ENCODE measurements around the gene RYR1.
A peak's percentile ranks its signal among the peaks of the same experiment; 100 is the strongest.
"Not testable (repeated sequence)": the region's sequence is repeated elsewhere in the genome, so short reads cannot be mapped to it uniquely, and the experiment has no call there.

The RYR1 gene

DNA sequence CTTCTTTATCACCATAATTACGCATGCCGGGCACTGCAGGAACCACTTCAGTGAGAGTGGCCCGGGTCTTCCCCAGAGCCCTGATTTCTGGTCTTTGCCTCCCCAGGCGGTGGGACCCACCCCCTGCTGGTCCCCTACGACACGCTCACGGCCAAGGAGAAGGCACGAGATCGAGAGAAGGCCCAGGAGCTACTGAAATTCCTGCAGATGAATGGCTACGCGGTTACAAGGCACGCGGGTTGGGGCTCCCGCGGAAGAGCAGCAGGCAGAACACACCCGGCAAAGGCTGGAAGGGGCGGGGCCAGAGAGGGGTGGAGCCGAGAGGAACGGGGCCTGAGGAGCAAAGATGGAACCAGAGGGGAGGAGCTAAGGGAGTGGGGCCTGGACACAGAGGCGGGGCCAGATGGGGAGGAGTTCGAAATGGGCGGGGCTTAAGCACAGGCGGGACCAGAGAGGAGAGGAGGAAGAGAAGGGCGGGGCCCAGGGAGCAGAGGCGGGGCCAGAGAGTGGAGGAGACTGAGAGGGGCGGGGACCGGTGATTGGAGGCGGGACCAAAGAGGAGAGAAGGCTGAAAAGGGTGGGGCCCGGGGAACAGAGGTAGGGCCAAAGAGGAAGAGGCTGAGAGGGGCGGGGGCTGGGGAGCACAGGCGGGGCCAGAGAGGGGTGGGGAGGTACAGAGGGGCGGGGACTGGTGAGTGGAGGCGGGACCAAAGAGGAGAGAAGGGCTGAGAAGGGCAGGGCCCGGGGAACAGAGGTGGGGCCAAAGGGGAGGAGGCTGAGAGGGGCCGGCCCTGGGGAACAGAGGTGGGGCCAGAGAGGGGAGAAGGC is 73.4 kb downstream of the RYR1 start:
- peak overlapping the region; percentile 7 to 41 for H3K4me3 Mint-ChIP-seq

GRCh38 chr19:38507551-38508127 is 74.1 kb downstream of the RYR1 start:
- peaks cover 3% of the 10 kb centered on the region in 2 donors for H3K9me3 Mint-ChIP-seq
- peaks cover 6 to 8% of the 10 kb centered on the region in 2 donors for H3K4me1 Mint-ChIP-seq
- H3K27ac Mint-ChIP-seq, result no peak overlapping the region
- H3K4me3 Mint-ChIP-seq, result peak overlapping the region in 1 of 2 donors; percentile 41
- ATAC-seq (replicated peaks) (no peak), DNase-seq (no peak)
- H3K27me3 Mint-ChIP-seq, result peaks cover 49 to 54% of the 10 kb centered on the region in 2 donors
- no peaks in the 10 kb centered on the region for H3K36me3 Mint-ChIP-seq

More for the DNA sequence above, 73.4 kb downstream of the RYR1 start:
- Mint-ChIP-seq H3K4me1 (peaks cover 6 to 8% of the 10 kb centered on the region in 2 donors), H3K36me3 (no peaks in the 10 kb centered on the region), H3K27me3 (peaks cover 49 to 50% of the 10 kb centered on the region in 2 donors), H3K27ac (no peak overlapping the region), H3K9me3 (peaks cover 3% of the 10 kb centered on the region in 2 donors)
- ATAC-seq (replicated peaks), result peak; percentile 83 to 90
- peak; percentile 80 for DNase-seq

- ATAC-seq (replicated peaks), result no peak
- Mint-ChIP-seq H3K36me3 (no peaks in the 10 kb centered on the region), H3K9me3 (peaks cover 3% of the 10 kb centered on the region in 2 donors), H3K4me1 (peaks cover 6 to 14% of the 10 kb centered on the region in 2 donors), H3K4me3 (no peak overlapping the region), H3K27me3 (peaks cover 49 to 54% of the 10 kb centered on the region in 2 donors), H3K27ac (no peak overlapping the region)
- DNase-seq, result no peak
Observed at GRCh38 chr19:38508507-38508906, 75.0 kb downstream of the RYR1 start.

DNA sequence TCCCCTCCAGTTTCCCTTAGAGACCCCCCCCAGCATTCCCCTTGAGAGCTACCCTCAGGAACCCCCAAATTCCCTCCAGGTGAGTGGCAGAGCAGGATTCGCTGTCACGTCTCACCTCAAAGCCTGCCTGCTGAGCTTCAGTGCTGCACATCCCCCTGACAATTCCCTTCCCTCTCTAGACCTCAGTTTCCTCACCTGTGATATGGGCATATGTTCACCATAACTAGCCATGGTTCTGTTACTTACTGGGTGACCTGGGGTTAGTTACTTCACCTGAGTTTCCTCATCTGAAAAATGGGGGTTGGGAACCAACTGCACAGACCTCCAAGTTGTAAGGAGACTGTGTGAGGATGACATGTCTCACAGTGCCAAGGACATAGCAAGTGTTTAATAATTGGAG is 75.5 kb downstream of the RYR1 start:
- H3K4me1 Mint-ChIP-seq, result peaks cover 6 to 15% of the 10 kb centered on the region in 2 donors
- no peak for ATAC-seq (replicated peaks)
- peaks cover 47 to 54% of the 10 kb centered on the region in 2 donors for H3K27me3 Mint-ChIP-seq
- H3K27ac Mint-ChIP-seq, result no peak overlapping the region
- no peaks in the 10 kb centered on the region for H3K36me3 Mint-ChIP-seq
- DNase-seq, result no peak
- H3K4me3 Mint-ChIP-seq, result no peak overlapping the region
- peaks cover under 1 to 1% of the 10 kb centered on the region in 2 donors for H3K9me3 Mint-ChIP-seq

DNA sequence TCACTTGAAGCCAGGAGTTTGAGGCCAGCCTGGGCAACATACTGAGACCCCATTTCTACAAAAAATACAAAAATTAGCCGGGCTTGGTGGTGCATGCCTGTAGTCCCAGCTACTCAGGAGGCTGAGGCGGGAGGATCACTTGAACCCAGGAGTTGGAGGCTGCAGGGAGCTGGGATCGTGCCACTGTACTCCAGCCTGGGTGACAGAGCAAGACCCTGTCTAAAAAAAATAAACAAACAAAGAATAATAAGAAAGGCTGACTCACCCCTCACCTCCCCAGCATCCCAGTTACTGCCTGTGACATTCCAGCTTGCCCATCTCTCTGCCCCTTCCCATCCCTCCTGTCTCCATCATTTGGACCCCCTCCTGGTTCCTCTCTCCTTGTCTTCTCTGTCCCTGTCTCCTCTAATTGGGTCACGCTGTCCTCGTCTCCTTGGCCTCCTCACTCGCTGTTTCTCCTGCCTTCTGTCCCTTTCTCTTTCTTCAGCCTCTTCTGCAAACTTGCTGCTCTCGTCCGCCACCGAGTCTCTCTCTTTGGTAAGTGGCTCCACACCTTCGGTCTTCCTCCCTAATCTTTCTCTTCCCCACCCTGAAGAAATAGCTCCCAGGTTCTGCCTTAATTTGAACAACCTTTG is 77.7 kb downstream of the RYR1 start:
- H3K9me3 Mint-ChIP-seq, result no peaks in the 10 kb centered on the region
- H3K4me1 Mint-ChIP-seq, result peaks cover 13 to 22% of the 10 kb centered on the region in 2 donors
- H3K4me3 Mint-ChIP-seq, result no peak overlapping the region
- peaks cover 34 to 38% of the 10 kb centered on the region in 2 donors for H3K27me3 Mint-ChIP-seq
- ATAC-seq (replicated peaks), result no peak
- H3K27ac Mint-ChIP-seq, result no peak overlapping the region
- no peaks in the 10 kb centered on the region for H3K36me3 Mint-ChIP-seq
- no peak for DNase-seq

DNA sequence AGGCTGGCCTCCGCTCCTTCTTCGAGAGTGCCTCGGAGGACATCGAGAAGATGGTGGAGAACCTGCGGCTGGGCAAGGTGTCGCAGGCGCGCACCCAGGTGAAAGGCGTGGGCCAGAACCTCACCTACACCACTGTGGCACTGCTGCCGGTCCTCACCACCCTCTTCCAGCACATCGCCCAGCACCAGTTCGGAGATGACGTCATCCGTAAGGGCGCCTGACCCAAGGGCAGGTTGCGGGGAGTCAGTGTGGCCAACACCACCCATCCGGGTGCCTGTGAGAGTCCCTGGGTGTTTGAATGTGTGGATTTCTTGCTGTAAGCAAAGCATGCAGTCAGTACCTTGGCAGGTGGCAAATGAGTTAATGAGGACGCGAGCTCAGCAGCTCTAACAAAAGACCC is 78.8 kb downstream of the RYR1 start:
- no peak overlapping the region for H3K27ac Mint-ChIP-seq
- H3K4me1 Mint-ChIP-seq, result peaks cover 7 to 14% of the 10 kb centered on the region in 2 donors
- peaks cover 29 to 38% of the 10 kb centered on the region in 2 donors for H3K27me3 Mint-ChIP-seq
- no peaks in the 10 kb centered on the region for H3K36me3 Mint-ChIP-seq
- DNase-seq, result no peak
- no peak overlapping the region for H3K4me3 Mint-ChIP-seq
- H3K9me3 Mint-ChIP-seq, result no peaks in the 10 kb centered on the region
- ATAC-seq (replicated peaks), result no peak

- not testable (repeated sequence) for H3K27ac Mint-ChIP-seq; DNase-seq; ATAC-seq (replicated peaks); H3K36me3 Mint-ChIP-seq; H3K9me3 Mint-ChIP-seq; H3K4me3 Mint-ChIP-seq
- Mint-ChIP-seq H3K4me1 (peaks cover 7 to 14% of the 10 kb centered on the region in 2 donors), H3K27me3 (peaks cover 26 to 38% of the 10 kb centered on the region in 2 donors)
Observed at GRCh38 chr19:38513156-38513555, 79.7 kb downstream of the RYR1 start.

DNA sequence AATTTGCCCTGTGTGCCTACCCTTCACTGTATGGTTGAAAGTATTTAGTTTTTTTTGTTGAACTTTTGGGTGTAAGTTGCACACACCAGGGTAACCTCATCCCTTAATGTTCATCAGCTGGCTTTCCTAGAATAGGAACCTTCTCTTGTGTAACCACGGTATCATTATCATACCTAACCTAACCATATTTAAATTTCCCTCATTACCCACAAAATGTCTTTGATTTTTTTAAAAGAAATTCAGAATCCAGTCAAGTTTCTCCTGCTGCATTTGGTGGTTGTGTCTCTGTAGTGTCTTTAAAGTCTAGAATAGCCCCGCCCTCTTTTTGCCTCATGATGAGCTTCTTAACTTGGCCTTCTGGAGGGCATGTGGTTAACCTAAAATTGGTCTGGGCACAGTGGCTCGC is 80.3 kb downstream of the RYR1 start:
- no peak overlapping the region for H3K27ac Mint-ChIP-seq
- peak; percentile 29 to 38 for ATAC-seq (replicated peaks)
- H3K27me3 Mint-ChIP-seq, result peaks cover 22 to 33% of the 10 kb centered on the region in 2 donors
- H3K4me1 Mint-ChIP-seq, result peaks cover 7 to 14% of the 10 kb centered on the region in 2 donors
- DNase-seq, result no peak
- H3K36me3 Mint-ChIP-seq, result no peaks in the 10 kb centered on the region
- H3K4me3 Mint-ChIP-seq, result no peak overlapping the region
- H3K9me3 Mint-ChIP-seq, result no peaks in the 10 kb centered on the region

GRCh38 chr19:38514812-38515633 is 81.5 kb downstream of the RYR1 start:
- no peaks in the 10 kb centered on the region for H3K9me3 Mint-ChIP-seq
- ATAC-seq (replicated peaks) (peak; percentile 94 to 96), DNase-seq (peak; percentile 63)
- H3K4me3 Mint-ChIP-seq, result peak overlapping the region in 1 of 2 donors; percentile 1
- H3K27me3 Mint-ChIP-seq, result peaks cover 14 to 22% of the 10 kb centered on the region in 2 donors
- H3K27ac Mint-ChIP-seq, result peak overlapping the region; percentile 72
- no peaks in the 10 kb centered on the region for H3K36me3 Mint-ChIP-seq
- peaks cover 7 to 14% of the 10 kb centered on the region in 2 donors for H3K4me1 Mint-ChIP-seq

GRCh38 chr19:38515896-38516295 is 82.4 kb downstream of the RYR1 start:
- ATAC-seq (replicated peaks), result no peak
- peaks cover 6 to 13% of the 10 kb centered on the region in 2 donors for H3K27me3 Mint-ChIP-seq
- peaks cover 7 to 14% of the 10 kb centered on the region in 2 donors for H3K4me1 Mint-ChIP-seq
- no peak overlapping the region for H3K27ac Mint-ChIP-seq
- no peaks in the 10 kb centered on the region for H3K36me3 Mint-ChIP-seq
- no peak for DNase-seq
- H3K4me3 Mint-ChIP-seq, result no peak overlapping the region
- no peaks in the 10 kb centered on the region for H3K9me3 Mint-ChIP-seq

DNA sequence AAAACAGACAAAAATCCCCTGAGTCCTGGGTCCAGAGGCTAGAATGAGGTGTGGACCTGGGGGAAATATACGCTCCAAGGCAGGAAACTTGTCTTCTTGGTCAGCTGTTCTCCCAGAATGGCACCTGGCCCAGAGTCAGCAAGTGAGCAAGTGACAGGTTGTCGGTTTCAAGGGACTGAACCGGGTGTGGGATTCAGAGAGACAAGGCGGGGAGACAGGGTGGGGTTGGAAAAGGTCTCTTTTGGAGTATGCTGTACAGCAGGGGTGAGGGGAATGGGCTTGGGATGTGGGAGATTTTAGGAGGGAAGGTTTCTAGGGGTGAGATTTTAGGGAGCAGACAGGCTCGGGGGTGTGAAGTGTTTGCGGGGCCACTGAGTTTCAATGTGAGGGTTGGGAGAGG is 83.3 kb downstream of the RYR1 start:
- DNase-seq (no peak), ATAC-seq (replicated peaks) (no peak)
- Mint-ChIP-seq H3K27ac (no peak overlapping the region), H3K4me3 (no peak overlapping the region), H3K27me3 (peaks cover 0 to 5% of the 10 kb centered on the region in 2 donors), H3K9me3 (no peaks in the 10 kb centered on the region), H3K4me1 (peaks cover 7 to 14% of the 10 kb centered on the region in 2 donors), H3K36me3 (no peaks in the 10 kb centered on the region)

GRCh38 chr19:38517321-38517720 is 83.8 kb downstream of the RYR1 start:
- Mint-ChIP-seq H3K36me3 (no peaks in the 10 kb centered on the region), H3K4me3 (no peak overlapping the region), H3K27ac (no peak overlapping the region), H3K4me1 (peaks cover 7 to 14% of the 10 kb centered on the region in 2 donors), H3K27me3 (no peaks in the 10 kb centered on the region), H3K9me3 (no peaks in the 10 kb centered on the region)
- no peak for ATAC-seq (replicated peaks)
- DNase-seq, result no peak

- H3K4me1 Mint-ChIP-seq, result peaks cover 7 to 14% of the 10 kb centered on the region in 2 donors
- H3K9me3 Mint-ChIP-seq; H3K27me3 Mint-ChIP-seq; H3K36me3 Mint-ChIP-seq; DNase-seq; H3K27ac Mint-ChIP-seq; ATAC-seq (replicated peaks); H3K4me3 Mint-ChIP-seq: not testable (repeated sequence)
Observed at GRCh38 chr19:38517980-38518379, 84.5 kb downstream of the RYR1 start.

DNA sequence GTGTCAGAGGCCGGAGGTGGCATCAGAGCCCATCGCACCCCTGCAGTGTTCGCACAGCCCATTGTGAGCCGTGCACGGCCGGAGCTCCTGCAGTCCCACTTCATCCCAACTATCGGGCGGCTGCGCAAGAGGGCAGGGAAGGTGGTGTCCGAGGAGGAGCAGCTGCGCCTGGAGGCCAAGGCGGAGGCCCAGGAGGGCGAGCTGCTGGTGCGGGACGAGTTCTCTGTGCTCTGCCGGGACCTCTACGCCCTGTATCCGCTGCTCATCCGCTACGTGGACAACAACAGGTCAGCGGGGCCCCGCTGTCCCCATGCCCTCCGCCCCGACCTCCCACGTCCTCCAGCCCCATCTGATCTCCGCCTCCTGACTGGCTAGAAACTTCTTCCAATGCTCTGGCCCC is 85.7 kb downstream of the RYR1 start:
- Mint-ChIP-seq H3K9me3 (no peaks in the 10 kb centered on the region), H3K4me3 (no peak overlapping the region), H3K27ac (no peak overlapping the region), H3K36me3 (no peaks in the 10 kb centered on the region), H3K4me1 (peaks cover 7% of the 10 kb centered on the region in 2 donors), H3K27me3 (peaks cover 7 to 9% of the 10 kb centered on the region in 2 donors)
- no peak for DNase-seq
- no peak for ATAC-seq (replicated peaks)
